IPS-NIHi7 (cell line): ENCODE measurements around the gene UTS2B.
A peak's percentile ranks its signal among the peaks of the same experiment; 100 is the strongest.

Experiments
- DNase-seq: peaks from one replicate; pipeline ENCODE4 v3.0.0; 2012; ENCODE audit warnings: mixed read lengths; ENCODE audit errors: extremely low spot score

UTS2B gene

GRCh38 chr3:191329654-191330529 lies at the start of gene UTS2B:
UTS2B (minus strand) TSS chr3:191330526; CDS start chr3:191282189, 48,337 bp downstream.
- peak; percentile 51 for DNase-seq

GRCh38 chr3:191380001-191380400 lies 49.7 kb upstream of the UTS2B start:
- no peak for DNase-seq

GRCh38 chr3:191379446-191379845 lies 49.1 kb upstream of the UTS2B start:
- no peak for DNase-seq

GRCh38 chr3:191378142-191378812 lies 48.0 kb upstream of the UTS2B start:
- no peak for DNase-seq

GRCh38 chr3:191376516-191377141 lies 46.3 kb upstream of the UTS2B start:
- DNase-seq = no peak

GRCh38 chr3:191373327-191373726 lies 43.0 kb upstream of the UTS2B start:
- DNase-seq = no peak

GRCh38 chr3:191372122-191372521 lies 41.8 kb upstream of the UTS2B start:
- DNase-seq = no peak

- no peak for DNase-seq
Observed at GRCh38 chr3:191369616-191370010, 39.3 kb upstream of the UTS2B start.

GRCh38 chr3:191368755-191369615 lies 38.7 kb upstream of the UTS2B start:
- no peak for DNase-seq

- no peak for DNase-seq
Observed at GRCh38 chr3:191366675-191367074, 36.3 kb upstream of the UTS2B start.

GRCh38 chr3:191363221-191363620 lies 32.9 kb upstream of the UTS2B start:
- no peak for DNase-seq

GRCh38 chr3:191362524-191363090 lies 32.3 kb upstream of the UTS2B start:
- DNase-seq = no peak

GRCh38 chr3:191362037-191362436 lies 31.7 kb upstream of the UTS2B start:
- no peak for DNase-seq

- DNase-seq = no peak
Observed at GRCh38 chr3:191361456-191361855, 31.1 kb upstream of the UTS2B start.

GRCh38 chr3:191360620-191361019 lies 30.3 kb upstream of the UTS2B start:
- no peak for DNase-seq

- DNase-seq = no peak
Observed at GRCh38 chr3:191358929-191359328, 28.6 kb upstream of the UTS2B start.

GRCh38 chr3:191357909-191358308 lies 27.6 kb upstream of the UTS2B start:
- no peak for DNase-seq

- DNase-seq = no peak
Observed at GRCh38 chr3:191356631-191357439, 26.5 kb upstream of the UTS2B start.

- DNase-seq = no peak
Observed at GRCh38 chr3:191355406-191355805, 25.1 kb upstream of the UTS2B start.

GRCh38 chr3:191353022-191353777 lies 22.9 kb upstream of the UTS2B start:
- DNase-seq = no peak
